Measurements from ENCODE around the gene NEUROD2.
A peak's percentile ranks its signal among the peaks of the same experiment; 100 is the strongest.

Gene NEUROD2

DNA sequence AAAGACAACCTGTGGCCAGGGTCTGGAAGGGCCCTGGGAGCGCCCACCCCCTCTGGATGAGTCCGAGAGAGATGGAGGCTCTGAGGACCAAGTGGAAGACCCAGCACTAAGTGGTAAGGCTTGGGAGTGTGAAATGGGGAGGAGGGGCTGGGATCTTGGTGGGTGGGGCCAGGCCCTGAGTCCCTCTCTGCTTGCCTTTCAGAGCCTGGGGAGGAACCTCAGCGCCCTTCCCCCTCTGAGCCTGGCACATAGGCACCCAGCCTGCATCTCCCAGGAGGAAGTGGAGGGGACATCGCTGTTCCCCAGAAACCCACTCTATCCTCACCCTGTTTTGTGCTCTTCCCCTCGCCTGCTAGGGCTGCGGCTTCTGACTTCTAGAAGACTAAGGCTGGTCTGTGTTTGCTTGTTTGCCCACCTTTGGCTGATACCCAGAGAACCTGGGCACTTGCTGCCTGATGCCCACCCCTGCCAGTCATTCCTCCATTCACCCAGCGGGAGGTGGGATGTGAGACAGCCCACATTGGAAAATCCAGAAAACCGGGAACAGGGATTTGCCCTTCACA is 28.0 kb upstream of the NEUROD2 start:
- no peak overlapping the region for H3K4me3 ChIP-seq (ENCODE audit: low read depth, low read length)

DNA sequence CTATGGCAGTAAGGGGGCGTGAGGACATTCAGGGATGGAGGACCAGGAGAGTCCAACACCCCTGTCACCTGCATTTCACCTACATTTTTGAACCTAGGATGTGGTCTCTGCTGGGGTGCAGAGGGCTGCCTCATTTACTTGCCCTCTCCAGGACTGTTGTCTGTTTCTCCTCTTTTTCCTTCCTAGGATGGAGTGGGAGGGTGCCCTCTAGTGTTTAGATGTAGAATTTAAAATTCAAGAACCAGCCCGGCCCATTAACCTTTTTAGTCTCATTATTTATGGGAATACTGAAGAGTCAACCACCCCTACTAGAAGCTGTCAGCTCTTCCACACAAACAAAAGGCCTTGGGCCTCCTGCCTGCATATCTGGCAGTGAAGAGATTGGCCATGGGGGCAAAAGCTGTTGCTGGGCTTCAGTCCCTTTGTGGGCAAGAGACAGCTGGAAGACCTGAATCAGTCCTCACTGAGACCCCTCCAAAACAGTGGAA is 26.7 kb upstream of the NEUROD2 start:
- H3K4me3 ChIP-seq (ENCODE audit: low read depth, low read length), result no peak overlapping the region

DNA sequence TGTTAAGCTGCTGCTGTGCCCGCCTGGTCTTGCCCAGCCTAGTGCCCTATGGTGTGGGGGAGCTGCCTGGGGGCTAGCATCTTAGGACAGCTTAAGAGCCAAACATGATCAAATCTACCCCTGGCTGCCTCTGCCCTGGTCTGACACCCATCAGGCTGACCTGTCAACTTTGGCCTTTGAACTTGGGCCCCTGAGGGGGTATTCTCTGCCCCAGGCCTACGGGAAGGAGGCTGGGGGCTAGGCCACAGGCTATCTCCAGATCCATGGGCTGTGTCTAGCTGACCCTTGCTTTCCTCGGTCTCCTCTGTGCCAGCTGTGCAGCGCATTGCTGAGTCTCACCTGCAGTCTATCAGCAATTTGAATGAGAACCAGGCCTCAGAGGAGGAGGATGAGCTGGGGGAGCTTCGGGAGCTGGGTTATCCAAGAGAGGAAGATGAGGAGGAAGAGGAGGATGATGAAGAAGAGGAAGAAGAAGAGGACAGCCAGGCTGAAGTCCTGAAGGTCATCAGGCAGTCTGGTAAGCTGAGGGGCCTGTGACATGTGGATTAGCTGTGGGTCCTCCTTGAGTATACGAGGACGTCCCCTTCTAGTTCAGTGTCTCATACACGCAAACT is 26.0 kb upstream of the NEUROD2 start:
- no peak overlapping the region for H3K4me3 ChIP-seq (ENCODE audit: low read depth, low read length)

DNA sequence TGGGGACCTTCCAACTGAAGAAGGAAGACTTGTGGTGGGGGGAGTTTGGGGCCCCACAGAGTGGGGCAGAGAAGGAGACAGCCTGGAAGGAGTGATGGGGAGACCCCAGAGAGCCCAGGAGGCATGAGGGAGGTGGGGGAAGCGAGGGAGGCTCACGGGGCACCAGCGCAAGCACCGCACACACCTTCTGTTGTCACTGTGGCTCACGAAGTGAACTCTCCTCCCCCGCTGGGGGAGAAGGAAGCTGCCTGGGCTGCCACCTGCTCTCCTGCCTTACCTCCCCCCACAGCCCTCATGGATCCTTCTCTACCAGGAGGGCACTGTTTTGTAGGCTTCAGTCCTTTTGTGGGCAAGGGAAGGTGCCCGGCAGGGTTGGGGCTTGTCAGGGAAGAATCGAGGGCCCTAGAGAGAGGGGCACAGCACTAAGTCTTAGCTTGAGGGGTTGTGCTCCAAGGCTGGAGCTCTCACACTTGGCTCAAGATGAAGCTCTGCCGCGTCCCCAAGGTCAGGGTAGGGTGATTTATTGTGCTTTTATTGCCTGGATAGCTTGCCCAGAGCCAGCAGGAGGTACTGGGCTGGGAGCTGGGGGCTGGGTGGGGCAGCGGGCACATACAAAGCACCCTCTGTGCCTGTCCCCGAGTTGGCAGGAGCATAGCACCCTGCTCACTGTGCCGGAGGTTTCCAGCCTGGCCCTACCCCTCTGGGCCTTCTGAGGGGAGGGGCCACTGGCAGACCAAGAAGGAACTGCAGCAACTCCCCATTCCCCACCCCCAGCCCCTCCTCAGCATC is 24.6 kb upstream of the NEUROD2 start:
- H3K4me3 ChIP-seq (ENCODE audit: low read depth, low read length), result no peak overlapping the region

DNA sequence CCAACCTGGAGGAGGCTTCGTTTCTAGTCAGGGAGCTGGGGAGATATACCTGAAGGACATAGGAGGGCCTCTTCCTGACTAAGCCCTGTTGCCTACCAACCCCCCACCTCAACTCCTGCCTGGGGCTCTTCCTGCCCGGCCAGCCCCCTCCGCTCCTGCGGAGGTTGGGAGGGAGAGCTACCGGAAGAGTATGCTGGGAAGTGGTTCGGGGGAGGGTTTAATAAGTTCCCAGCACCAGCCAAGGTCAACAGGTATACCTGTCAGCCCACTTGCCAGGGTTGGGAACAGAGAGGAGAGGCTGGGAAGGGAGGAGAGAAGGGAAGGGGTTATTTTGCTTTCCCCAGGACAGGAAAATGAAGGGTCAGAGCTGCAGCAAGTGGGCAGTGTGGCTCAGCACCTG is 23.7 kb upstream of the NEUROD2 start:
- H3K4me3 ChIP-seq (ENCODE audit: low read depth, low read length), result no peak overlapping the region

DNA sequence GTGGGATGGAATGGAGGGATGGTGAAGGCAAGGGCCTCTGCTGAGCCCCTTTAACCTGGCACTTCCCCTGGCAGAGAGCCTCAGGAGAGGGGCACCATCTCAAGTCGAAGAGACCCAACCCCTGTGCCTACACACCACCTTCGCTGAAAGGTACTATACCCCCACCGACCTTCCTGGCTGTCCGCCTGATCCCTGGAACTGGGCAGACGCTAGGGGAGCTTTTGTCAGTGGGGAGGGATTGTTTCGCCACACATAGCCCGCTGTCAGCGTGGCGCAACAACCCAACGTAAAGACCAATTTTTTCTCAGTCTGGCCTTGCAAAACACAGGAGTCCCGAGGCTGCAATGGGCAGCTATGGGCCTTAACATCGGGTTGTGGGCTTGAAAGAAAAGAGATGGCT is 22.2 kb upstream of the NEUROD2 start:
- H3K4me3 ChIP-seq (ENCODE audit: low read depth, low read length), result no peak overlapping the region

DNA sequence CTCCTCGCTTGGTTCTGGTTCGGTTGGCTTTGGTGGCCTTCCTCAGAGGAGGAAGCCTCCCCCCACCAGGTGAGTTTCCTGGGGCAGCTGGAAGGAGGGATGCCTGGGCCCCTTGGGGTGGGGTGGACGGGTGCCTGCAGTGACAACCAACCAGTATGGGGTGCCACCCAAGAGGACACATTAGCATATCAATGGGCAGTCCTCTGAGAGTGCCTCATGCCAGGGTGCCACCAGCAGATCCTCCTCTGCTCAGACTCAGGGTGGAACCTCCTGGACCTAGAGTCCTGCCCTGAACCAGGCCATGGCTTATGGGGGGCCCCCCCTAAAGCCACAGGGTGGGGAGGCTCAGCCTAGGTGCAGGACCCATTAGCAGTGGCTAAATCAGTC is 21.8 kb upstream of the NEUROD2 start:
- H3K4me3 ChIP-seq (ENCODE audit: low read depth, low read length), result no peak overlapping the region

DNA sequence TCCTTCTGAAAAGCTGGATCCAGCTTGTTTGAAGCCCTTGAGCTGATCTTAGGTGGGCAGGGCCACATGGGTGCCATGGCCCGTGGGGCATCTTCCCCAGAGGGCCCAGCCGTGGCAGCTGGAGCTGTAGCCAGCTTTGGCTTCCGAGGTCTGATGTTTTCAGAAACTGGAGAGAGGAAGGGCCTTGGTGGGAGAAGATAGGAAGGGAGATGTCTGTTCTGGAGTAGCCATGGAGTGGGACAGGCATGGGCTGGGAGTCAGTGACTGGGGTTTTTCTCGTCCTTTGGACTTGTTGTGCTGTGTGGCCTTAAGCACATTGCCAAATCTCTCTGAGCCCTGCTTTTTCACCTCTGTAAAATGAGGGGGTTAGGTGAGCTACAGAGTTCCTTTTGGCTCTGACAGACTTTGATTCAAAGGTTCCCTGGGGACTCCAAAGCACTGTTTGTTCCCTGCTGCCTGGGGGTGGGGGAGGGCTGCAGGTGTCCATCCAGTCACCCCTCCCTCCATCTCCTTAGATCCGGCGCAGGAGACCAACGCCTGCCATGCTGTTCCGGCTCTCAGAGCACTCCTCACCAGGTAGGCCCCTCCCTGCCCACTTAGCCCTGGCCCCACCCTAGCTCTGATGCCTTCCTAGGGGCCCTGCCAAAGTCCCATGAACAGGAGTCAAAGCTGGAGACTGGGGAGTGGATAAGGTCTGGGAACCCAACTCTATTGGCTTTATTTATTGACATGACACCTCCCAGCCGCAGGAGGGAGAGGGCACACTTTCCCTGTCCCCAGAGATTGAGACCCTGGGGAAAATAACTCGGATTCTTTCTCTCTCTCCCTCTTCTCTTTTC is 21.2 kb upstream of the NEUROD2 start:
- no peak overlapping the region for H3K4me3 ChIP-seq (ENCODE audit: low read depth, low read length)

DNA sequence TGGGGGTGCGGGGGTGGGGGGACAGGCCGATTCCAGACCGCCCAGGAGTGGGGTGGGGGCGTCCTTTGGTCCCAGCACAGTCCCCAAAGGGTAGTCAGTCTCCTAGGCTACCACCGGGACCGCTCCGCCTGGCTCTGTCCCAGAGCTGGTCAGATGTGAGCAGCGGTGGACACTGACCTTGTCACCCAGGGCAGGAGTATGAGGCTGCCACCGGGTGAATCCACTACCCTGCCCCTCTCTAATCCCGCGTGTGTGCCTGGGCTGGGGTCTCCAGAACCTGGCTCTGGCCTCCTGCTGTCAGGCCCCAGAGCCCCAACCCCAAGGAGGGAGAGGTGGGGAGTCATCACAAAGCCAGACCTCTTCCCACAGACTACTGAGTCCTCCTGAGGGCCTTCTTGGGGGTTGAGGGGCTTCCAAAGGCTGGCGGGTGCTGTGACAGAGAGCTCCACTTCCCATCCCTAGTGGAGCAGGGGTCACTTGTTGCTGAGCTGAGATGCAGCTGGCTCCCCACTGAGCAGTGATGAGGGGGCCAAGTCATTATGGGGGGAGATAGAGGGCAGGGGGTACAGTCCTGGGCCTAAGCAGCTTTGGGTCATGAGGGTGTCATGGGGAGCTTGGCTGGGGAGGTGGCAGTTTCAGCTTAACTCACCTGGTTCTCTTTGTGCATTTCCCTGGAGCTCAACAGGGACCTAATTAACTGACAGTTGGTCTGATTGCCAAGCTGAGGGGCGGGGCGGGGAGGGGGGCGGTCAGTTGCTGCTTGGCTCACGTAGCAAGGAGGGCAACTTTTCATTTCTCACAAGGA is 20.2 kb upstream of the NEUROD2 start:
- no peak overlapping the region for H3K4me3 ChIP-seq (ENCODE audit: low read depth, low read length)

DNA sequence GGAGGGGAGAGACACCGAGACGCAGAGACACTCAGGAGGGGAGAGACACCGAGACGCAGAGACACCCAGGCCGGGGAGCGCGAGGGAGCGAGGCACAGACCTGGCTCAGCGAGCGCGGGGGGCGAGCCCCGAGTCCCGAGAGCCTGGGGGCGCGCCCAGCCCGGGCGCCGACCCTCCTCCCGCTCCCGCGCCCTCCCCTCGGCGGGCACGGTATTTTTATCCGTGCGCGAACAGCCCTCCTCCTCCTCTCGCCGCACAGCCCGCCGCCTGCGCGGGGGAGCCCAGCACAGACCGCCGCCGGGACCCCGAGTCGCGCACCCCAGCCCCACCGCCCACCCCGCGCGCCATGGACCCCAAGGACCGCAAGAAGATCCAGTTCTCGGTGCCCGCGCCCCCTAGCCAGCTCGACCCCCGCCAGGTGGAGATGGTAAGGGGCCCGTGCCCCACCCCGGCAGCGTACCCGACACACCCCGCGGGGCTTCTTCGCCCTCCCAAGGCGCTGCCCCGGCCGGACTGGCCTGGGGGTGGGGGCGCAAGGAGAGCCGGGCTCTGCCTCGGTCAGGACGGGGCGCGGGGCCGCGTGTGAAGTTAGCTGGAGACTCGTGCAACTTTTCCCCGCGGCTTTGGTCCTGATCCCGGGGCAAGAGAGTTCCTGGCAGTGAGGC is 19.5 kb upstream of the NEUROD2 start:
- peak overlapping the region; percentile 62 for H3K4me3 ChIP-seq (ENCODE audit: low read depth, low read length)

DNA sequence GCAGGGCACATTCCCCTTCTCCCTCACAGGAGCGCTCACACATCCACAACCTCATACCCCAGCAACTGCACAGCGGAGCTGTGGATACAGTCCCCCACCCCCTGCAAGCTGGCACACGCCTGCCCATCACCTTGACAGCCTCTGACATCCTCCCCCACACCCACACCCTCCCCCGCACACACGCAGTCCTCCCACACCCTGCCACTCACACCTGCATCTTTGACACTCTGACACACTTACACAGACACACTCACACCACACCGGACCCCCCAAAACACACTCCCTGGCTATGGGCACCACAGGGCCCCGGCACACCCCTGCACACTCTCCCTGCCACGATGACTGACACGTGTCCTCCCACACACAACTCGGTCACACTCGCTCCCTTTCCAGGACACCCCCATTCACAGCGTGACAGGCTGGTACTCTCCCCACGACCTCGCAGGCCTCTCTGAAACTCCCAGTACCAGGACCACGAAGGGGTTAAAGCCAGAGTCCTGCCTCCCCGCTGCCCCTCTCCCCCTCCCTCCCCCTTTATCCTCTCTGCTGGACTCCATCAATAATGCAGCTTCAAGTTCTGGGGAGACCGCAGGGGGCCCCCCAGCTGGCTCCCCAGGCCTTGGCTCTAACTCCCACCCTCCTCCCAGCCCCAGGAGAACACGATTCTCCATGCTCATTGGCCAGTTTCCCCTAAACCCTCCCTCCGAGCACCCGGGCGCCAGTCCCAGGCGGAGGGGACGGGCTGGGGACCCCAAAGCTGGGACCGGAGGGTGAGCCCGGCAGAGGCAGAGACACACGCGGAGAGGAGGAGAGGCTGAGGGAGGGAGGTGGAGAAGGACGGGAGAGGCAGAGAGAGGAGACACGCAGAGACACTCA is 18.7 kb upstream of the NEUROD2 start, which contains the start of gene PPP1R1B:
TSS of gene PPP1R1B (plus strand) at position 782 of the 876 bp plus-strand sequence. CDS start 441 bp downstream, outside the sequence.
- H3K4me3 ChIP-seq (ENCODE audit: low read depth, low read length), result peak within 1 kb of the TSS; percentile 62

DNA sequence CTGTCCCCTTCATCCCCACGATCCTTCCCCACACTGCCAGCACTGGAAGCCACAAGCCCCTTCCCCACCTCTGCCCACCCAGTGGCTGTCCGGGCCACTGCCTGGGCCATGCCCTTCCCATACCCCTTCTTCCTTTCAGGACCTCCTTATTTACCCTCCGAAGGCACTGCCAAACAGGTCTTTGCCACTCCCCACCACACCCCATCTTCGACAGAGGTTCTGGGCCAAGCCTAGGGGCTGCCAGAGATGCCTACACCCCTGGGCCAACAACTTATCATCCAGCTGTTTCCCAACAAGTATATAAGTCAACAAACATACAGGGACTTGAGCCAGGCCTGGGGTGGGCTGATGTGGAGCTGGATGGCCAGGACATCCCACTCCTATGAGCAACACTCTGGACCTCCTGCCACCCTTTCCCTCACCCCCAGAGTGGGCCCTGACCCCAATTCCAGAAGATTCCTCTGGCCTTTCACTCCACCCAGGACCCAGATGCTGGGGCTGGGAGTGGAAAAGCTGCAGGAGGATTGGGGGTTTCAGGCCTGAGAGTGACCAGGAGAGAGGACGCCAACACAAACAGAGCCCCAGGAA is 17.6 kb upstream of the NEUROD2 start:
- H3K4me3 ChIP-seq (ENCODE audit: low read depth, low read length), result no peak overlapping the region

DNA sequence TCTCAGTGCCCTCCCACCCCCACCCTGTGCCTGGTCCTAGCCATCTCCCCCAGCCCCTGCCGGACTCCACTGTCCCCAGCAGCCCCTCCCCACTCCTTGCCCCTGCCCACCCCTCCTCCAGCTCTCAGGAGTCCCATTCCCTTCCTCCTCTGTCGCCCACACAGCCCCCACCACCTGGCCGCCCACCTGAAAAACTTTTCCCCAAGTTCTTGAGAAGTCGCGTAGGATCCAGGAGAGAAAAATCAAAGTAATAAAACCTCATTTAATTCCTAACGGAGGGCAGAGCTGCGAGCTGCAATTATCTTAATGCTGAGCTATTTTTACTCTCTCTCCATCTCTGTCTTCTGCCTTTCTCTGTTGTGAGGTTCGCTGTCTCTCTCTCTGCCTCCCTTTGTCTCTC is 16.6 kb upstream of the NEUROD2 start:
- H3K4me3 ChIP-seq (ENCODE audit: low read depth, low read length), result no peak overlapping the region

DNA sequence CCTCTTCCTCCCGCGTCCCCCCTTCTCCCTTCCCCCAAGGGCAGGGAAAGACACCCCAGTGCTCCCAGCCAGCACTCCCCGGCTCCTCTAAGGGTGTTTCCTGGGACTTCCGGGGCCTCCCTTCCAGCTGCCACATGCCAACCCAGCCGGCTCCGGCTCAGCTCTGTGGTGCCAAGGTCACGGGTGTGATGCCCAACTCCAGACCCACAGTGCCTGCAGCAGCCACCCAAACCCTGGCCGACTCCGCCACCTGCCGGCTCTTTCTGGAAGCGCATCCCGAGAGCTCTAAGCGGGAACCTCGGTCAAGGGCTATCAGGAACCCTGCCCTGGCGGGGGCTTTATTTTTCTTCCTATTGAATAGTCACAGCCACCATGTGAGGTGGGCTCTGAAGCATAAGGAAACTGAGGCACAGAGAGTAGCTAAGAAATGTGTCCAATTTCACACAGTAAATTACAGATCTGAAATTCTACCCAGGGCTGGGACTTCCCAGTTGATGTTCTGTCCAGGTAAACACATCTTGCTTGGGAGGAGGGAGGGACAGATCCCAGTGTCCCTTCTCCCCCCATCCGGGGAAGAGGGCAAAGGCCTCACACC is 15.7 kb upstream of the NEUROD2 start:
- no peak overlapping the region for H3K4me3 ChIP-seq (ENCODE audit: low read depth, low read length)

DNA sequence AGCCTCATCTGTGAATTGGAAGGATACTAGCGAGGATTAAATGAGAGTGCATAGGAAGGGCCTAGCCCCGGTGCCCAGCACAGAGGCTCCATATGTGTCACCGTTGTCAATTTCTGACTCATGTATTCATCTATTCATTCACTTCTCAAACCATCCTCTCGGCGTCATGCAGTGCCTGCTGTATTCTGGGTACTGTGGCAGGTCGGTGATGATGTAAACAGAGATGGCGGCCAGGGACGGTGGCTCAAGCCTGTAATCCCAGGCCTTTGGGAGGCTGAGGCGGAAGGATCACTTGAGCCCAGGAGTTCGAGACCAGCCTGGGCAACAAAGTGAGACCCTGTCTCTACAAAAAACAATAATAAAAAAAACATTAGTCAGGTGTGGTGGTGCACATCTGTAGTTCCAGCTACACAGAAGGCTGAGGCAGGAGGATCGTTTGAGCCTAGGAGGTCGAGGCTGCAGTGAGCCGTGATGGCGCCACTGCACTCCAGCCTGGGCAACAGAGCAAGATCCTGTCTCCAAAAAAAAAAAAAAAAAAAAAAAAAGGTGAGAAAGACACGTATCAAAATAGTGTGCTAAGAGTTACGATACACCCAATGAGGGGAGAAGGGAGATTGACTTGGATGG is 14.8 kb upstream of the NEUROD2 start:
- H3K4me3 ChIP-seq (ENCODE audit: low read depth, low read length), result no peak overlapping the region

DNA sequence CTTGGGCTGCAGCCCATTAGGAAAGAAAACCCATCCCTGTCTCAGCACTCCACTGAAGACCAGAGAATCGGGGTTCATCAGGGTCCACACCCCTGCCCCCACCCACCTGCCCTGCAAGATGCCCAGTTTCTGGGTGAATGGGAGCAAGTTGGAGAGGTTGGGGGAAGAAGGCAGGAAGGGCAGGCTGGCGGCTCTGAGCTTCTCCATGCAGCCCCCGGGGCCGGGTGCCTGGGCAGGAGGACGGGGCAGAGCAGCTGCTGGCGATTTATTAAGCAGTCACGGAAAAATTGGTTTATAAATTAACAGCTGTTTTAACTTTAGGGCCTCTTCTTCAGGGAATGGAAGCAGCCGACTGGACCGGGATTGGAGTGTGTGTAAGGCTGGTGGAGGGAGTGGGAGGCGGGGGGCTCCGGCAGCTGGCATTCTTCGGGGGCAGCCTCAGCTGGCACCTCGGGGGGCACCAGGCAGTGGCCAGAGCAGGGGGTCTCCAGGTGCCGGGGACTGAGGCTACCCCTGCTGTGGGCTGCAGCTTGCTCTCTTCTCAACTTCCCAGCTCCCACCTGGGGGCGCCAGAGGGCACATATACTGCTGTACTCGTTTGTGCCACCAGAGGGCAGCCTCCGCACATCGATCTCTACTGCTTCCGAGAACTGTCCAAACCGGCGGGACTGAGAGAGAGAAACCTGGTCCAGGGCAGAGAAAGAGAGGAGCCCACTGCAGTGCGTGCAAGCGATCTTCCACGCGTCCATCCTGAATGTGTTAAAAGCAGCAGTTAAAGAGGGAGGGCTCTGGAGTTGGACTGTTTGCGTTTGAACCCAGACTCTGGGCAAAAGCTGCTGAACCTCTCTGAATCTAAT is 14.0 kb upstream of the NEUROD2 start:
- no peak overlapping the region for H3K4me3 ChIP-seq (ENCODE audit: low read depth, low read length)

DNA sequence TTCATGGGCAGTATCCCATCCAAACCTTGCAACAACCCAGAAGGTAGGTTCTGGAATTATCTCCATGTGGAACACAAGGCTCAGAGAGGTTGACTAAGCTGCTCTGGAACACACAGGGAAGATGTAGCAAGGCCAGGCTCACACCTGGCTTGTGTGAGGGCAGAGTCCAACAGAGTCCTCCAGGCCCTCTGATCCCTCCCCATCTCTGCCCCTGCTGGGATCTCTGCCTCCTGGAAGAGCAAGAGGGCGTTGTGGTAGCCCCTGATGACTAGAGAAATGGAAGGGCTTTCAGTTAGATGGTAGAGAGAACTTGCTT is 12.0 kb upstream of the NEUROD2 start:
- H3K4me3 ChIP-seq (ENCODE audit: low read depth, low read length), result no peak overlapping the region

Data from iPS-11a (cell line).